ENCODE results near the gene HSFX2.
"Not testable (repeated sequence)": the region's sequence is repeated elsewhere in the genome, so short reads cannot be mapped to it uniquely, and the experiment has no call there.

HSFX2 gene

DNA sequence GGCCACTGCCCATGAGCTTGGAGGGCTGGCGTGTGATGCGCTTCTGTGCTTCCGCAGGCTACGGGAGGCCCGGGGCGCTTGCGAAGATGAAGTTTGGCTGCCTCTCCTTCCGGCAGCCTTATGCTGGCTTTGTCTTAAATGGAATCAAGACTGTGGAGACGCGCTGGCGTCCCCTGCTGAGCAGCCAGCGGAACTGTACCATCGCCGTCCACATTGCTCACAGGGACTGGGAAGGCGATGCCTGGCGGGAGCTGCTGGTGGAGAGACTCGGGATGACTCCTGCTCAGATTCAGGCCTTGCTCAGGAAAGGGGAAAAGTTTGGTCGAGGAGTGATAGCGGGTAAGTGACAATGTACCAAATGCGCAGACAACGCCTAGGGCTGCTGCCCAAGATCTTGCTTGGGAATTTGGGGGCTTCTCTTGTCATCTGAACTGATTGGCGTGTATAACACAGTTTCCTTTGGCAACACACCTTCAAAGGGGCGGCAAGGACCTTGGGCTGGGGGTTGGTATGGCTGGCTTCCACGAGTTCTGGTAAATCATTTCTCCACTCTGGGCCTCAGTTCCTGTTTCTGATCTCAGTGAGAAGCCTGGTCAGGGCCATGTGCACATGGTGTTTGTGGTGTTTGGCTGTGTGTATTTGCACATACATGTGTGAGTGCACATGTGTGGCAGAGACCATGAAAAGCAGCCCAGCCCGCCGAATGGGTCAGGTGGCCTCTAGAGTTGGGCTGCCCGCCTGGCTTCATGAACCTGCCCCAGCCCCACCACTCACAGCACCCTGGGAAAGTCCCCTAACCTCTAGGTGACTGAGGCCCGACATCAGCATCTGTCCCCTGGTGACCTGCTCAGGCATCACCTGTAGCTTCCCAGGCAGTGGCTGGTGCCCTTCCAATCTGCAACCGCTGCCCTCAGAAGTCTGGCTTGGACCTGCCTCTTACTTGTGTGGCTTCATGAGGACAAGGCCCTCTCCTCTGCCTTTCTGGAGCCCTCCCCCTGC, 49.3 kb downstream of the HSFX2 start:
- DNase-seq; H3K36me3 ChIP-seq (ENCODE audit: control insufficient read depth, insufficient read depth, low read length); H3K27me3 ChIP-seq (replicated peaks; ENCODE audit: control insufficient read depth, insufficient read depth, low read length, poor library complexity, severe bottlenecking); H3K4me1 ChIP-seq (ENCODE audit: control insufficient read depth, insufficient read depth, low read length, poor library complexity, severe bottlenecking); H3K4me3 ChIP-seq (ENCODE audit: insufficient read depth, low read depth, low read length, poor library complexity, severe bottlenecking); H3K9me3 ChIP-seq (ENCODE audit: control insufficient read depth, low read length); H3K27ac ChIP-seq (ENCODE audit: insufficient read depth, low read length, poor library complexity, severe bottlenecking): not testable (repeated sequence)

All from effector memory CD4-positive, alpha-beta T cell (primary cell).